Stimulated activated CD8-positive, alpha-beta memory T cell treated with anti-CD3 and anti-CD28 coated beads, Interleukin-15, amount 100 ng/mL, for 1 hour (primary cell): ENCODE results near the gene EIF1AD.
"Not testable (repeated sequence)": the region's sequence is repeated elsewhere in the genome, so short reads cannot be mapped to it uniquely, and the experiment has no call there.

ENCODE experiments used
- DNase-seq: peaks from one replicate; pipeline ENCODE4 v3.0.0-alpha.2; 2020; ENCODE audit warnings: low read depth

Gene EIF1AD

GRCh38 chr11:66001942-66002647, at the start of gene EIF1AD, which contains the start of gene BANF1:
Gene EIF1AD, minus strand, starts transcription at chr11:66002157. Its CDS starts 1,768 bp downstream, at chr11:66000389.
Gene BANF1, plus strand, starts transcription at chr11:66002503. Its CDS starts 748 bp downstream, at chr11:66003251.
- DNase-seq, result peak; percentile 84

GRCh38 chr11:66051371-66051765, 49.4 kb upstream of the EIF1AD start:
- no peak for DNase-seq

- DNase-seq, result no peak
Observed at GRCh38 chr11:66050581-66051231, 48.7 kb upstream of the EIF1AD start.

GRCh38 chr11:66048547-66049323, 46.8 kb upstream of the EIF1AD start, which contains the start of gene GAL3ST3:
Gene GAL3ST3, minus strand, starts transcription at chr11:66049161. Its CDS starts 3,746 bp downstream, at chr11:66045415.
- no peak for DNase-seq

- DNase-seq, result no peak
Observed at GRCh38 chr11:66047541-66048365, 45.8 kb upstream of the EIF1AD start.

GRCh38 chr11:66046901-66047300, 44.9 kb upstream of the EIF1AD start:
- no peak for DNase-seq

GRCh38 chr11:66045177-66045639, 43.3 kb upstream of the EIF1AD start:
- DNase-seq, result peak; percentile 78

GRCh38 chr11:66044757-66045156, 42.8 kb upstream of the EIF1AD start:
- DNase-seq, result no peak

GRCh38 chr11:66042996-66043906, 41.3 kb upstream of the EIF1AD start:
- no peak for DNase-seq

GRCh38 chr11:66042227-66042995, 40.5 kb upstream of the EIF1AD start:
- DNase-seq, result no peak

GRCh38 chr11:66039765-66040164, 37.8 kb upstream of the EIF1AD start:
- no peak for DNase-seq

- DNase-seq, result no peak
Observed at GRCh38 chr11:66037327-66037726, 35.4 kb upstream of the EIF1AD start.

- no peak for DNase-seq
Observed at GRCh38 chr11:66036334-66036710, 34.4 kb upstream of the EIF1AD start.

- no peak for DNase-seq
Observed at GRCh38 chr11:66035653-66036333, 33.8 kb upstream of the EIF1AD start.

- no peak for DNase-seq
Observed at GRCh38 chr11:66032957-66033735, 31.2 kb upstream of the EIF1AD start.

GRCh38 chr11:66026017-66026529, 24.1 kb upstream of the EIF1AD start, which contains the start of gene CATSPER1:
Gene CATSPER1, minus strand, starts transcription at chr11:66026479. Its CDS starts 100 bp downstream, at chr11:66026379.
- DNase-seq, result no peak

- not testable (repeated sequence) for DNase-seq
Observed at GRCh38 chr11:66023186-66023440, 21.2 kb upstream of the EIF1AD start.
